C4-2B (cell line): ENCODE data around the gene COL10A1.

Experiments used
- H3K27ac ChIP-seq: fragments of 450-650 bp; 2 replicates; pipeline ENCODE4 v1.5.1; 2017
- CTCF ChIP-seq: fragments of 450-650 bp; conservative IDR thresholded peaks from 2 replicates; pipeline ENCODE4 v1.5.1; 2017; ENCODE audit warnings: mild to moderate bottlenecking
- ZFX ChIP-seq: fragments of 450-650 bp; IDR thresholded peaks from 2 replicates; pipeline ENCODE4 v1.6.1; 2017

Gene COL10A1

GRCh38 chr6:116083052-116083451 lies 42.9 kb downstream of the COL10A1 start:
- H3K27ac ChIP-seq, result no peak overlapping the region
- TF ChIP-seq ZFX, result no peak
- no peak for TF ChIP-seq CTCF

- TF ChIP-seq CTCF (no peak), ZFX (no peak)
- no peak overlapping the region for H3K27ac ChIP-seq
These were observed 47.0 kb downstream of the COL10A1 start for GRCh38 chr6:116078945-116079344.

- no peak overlapping the region for H3K27ac ChIP-seq
- no peak for TF ChIP-seq ZFX
- no peak for TF ChIP-seq CTCF
These were observed 47.4 kb downstream of the COL10A1 start for GRCh38 chr6:116078522-116078921.

- TF ChIP-seq ZFX, result no peak
- TF ChIP-seq CTCF, result no peak
- no peak overlapping the region for H3K27ac ChIP-seq
These were observed 51.1 kb downstream of the COL10A1 start for GRCh38 chr6:116074732-116075390.

- TF ChIP-seq CTCF, result no peak
- no peak for TF ChIP-seq ZFX
- no peak overlapping the region for H3K27ac ChIP-seq
These were observed 52.0 kb downstream of the COL10A1 start for GRCh38 chr6:116073765-116074440.

- no peak overlapping the region for H3K27ac ChIP-seq
- TF ChIP-seq ZFX (no peak), CTCF (no peak)
These were observed 53.6 kb downstream of the COL10A1 start for GRCh38 chr6:116072368-116072767.

- TF ChIP-seq ZFX (no peak), CTCF (no peak)
- no peak overlapping the region for H3K27ac ChIP-seq
These were observed 55.1 kb downstream of the COL10A1 start for GRCh38 chr6:116070616-116071389.
